Uterus (tissue), 4 donors: Measurements from ENCODE around the gene RAI1. TPM values are rescaled to one million over a fixed set of nuclear protein-coding genes. Genes with fewer than 3 reads are reported as not detected.

Experiments
- DNase-seq, 2 donors: peaks; one replicate each; pipeline ENCODE4 v3.0.0-alpha.2; 2019 to 2020
- H3K27ac ChIP-seq, 2 donors: fragments of 200-600 bp; sonication (generic); 1 replicate in 1 of 2; 2 replicates in 1 of 2; pipeline ENCODE4 v1.5.1; 2016 to 2018
- H3K27me3 ChIP-seq, 2 donors: fragments of 200-600 bp; sonication (generic); one replicate each; pipeline ENCODE4 v1.5.1; 2018 to 2019; ENCODE audit warnings: control low read depth in 1 of 2
- H3K36me3 ChIP-seq, 2 donors: fragments of 200-600 bp; sonication (generic); one replicate each; pipeline ENCODE4 v1.5.1; 2019; ENCODE audit warnings: control low read depth in 1 of 2
- H3K4me1 ChIP-seq, 2 donors: fragments of 200-600 bp; sonication (generic); one replicate each; pipeline ENCODE4 v1.5.1; 2018 to 2019; ENCODE audit warnings: control low read depth in 1 of 2
- H3K4me3 ChIP-seq, 2 donors: fragments of 200-600 bp; sonication (generic); 1 replicate in 1 of 2; 2 replicates in 1 of 2; pipeline ENCODE4 v1.5.1; 2018 to 2019; ENCODE audit warnings: mild to moderate bottlenecking in 1 of 2
- H3K9me3 ChIP-seq, 2 donors: fragments of 200-600 bp; sonication (generic); one replicate each; pipeline ENCODE4 v1.5.1; 2019; ENCODE audit warnings: control low read depth in 1 of 2
- POLR2A ChIP-seq, 2 donors: fragments of 450-650 bp; IDR thresholded peaks; one replicate each; pipeline ENCODE4 v1.6.1; 2016; ENCODE audit warnings: antibody characterized with exemption in 2 of 2, mild to moderate bottlenecking in 1 of 2, moderate library complexity in 1 of 2
- intact Hi-C: fragments of 100-400 bp; cut with DNase I; formaldehyde crosslinking; loops from one replicate; pipeline ENCODE4 v1.15.1; 2023; ENCODE audit warnings: low total_unique reads
- total RNA-seq, 4 donors: library from RNA; depleted of rRNA in 3 of 4; stranded (reverse); fragments of >200 nt in 3 of 4; gene quantifications; one replicate each; pipeline versions ENCODE4 v1.1.0 to v1.2.4, GENCODE V29; 2014 to 2023
- TF ChIP-seq, protein P1 (sequence below), 4 experiments: fragments of 200-600 bp in 2 of 4; fragments of 450-650 bp in 2 of 4; sonication (generic) in 2 of 4; IDR thresholded peaks; one replicate each; pipeline ENCODE4 v1.5.1; 2016 to 2019; ENCODE audit warnings: antibody characterized with exemption in 4 of 4, mild to moderate bottlenecking in 2 of 4, moderate library complexity in 1 of 4
- donor health status: DM: yes; HTN: yes; CAD: no.

The RAI1 gene
- total RNA-seq, 4 donors from 2014 or later = 10.0 to 66.1 (median 15.3) TPM

- intact Hi-C loops = no loop called here
- Histone ChIP-seq H3K27me3 (no peaks in the 10 kb centered on the region), H3K36me3 (no peaks in the 10 kb centered on the region), H3K4me3 (no peak overlapping the region), H3K27ac (no peak overlapping the region), H3K4me1 (no peaks in the 10 kb centered on the region), H3K9me3 (no peaks in the 10 kb centered on the region)
- TF ChIP-seq, protein P1, sequence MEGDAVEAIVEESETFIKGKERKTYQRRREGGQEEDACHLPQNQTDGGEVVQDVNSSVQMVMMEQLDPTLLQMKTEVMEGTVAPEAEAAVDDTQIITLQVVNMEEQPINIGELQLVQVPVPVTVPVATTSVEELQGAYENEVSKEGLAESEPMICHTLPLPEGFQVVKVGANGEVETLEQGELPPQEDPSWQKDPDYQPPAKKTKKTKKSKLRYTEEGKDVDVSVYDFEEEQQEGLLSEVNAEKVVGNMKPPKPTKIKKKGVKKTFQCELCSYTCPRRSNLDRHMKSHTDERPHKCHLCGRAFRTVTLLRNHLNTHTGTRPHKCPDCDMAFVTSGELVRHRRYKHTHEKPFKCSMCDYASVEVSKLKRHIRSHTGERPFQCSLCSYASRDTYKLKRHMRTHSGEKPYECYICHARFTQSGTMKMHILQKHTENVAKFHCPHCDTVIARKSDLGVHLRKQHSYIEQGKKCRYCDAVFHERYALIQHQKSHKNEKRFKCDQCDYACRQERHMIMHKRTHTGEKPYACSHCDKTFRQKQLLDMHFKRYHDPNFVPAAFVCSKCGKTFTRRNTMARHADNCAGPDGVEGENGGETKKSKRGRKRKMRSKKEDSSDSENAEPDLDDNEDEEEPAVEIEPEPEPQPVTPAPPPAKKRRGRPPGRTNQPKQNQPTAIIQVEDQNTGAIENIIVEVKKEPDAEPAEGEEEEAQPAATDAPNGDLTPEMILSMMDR (IDR thresholded peaks at IDR 0.05) = no peak
- no peak for TF ChIP-seq POLR2A (IDR thresholded peaks at IDR 0.05)
- DNase-seq = no peak
Observed at GRCh38 chr17:17760872-17761550, 79.8 kb downstream of the RAI1 start.

- H3K9me3 ChIP-seq = no peaks in the 10 kb centered on the region
- TF ChIP-seq, protein P1 (IDR thresholded peaks at IDR 0.05) = no peak
- TF ChIP-seq POLR2A (IDR thresholded peaks at IDR 0.05) = no peak
- no peak overlapping the region for H3K27ac ChIP-seq
- DNase-seq = no peak
- H3K27me3 ChIP-seq = no peaks in the 10 kb centered on the region
- intact Hi-C loops = no loop called here
- no peaks in the 10 kb centered on the region for H3K4me1 ChIP-seq
- no peaks in the 10 kb centered on the region for H3K36me3 ChIP-seq
- H3K4me3 ChIP-seq = no peak overlapping the region
Observed at GRCh38 chr17:17761894-17762743, 80.9 kb downstream of the RAI1 start.

GRCh38 chr17:17762744-17763105 lies 81.5 kb downstream of the RAI1 start:
- Histone ChIP-seq H3K27me3 (no peaks in the 10 kb centered on the region), H3K9me3 (no peaks in the 10 kb centered on the region), H3K4me3 (no peak overlapping the region), H3K27ac (no peak overlapping the region), H3K4me1 (no peaks in the 10 kb centered on the region), H3K36me3 (no peaks in the 10 kb centered on the region)
- TF ChIP-seq, protein P1 (IDR thresholded peaks at IDR 0.05) = no peak
- TF ChIP-seq POLR2A (IDR thresholded peaks at IDR 0.05) = no peak
- intact Hi-C loops = no loop called here
- DNase-seq = no peak

DNA sequence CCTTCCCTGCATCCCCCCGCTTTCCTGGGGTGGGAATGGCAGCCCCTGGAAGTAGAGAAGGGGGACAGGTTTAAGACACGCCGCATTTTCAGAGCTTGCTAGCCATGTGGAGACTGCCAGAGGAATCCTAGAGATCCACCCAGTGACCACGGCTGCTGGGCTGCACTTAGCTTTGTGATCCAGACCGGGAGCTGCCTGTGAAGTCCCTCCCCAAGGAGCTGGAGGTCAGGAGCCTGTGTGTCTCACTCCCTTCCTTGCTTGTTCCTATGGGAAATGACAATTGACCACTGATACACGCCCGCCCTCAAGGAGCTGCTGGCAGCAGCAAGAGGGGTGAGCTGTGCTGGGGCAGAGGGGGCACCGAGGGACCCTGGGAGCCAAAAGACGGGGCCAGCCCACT lies 81.9 kb downstream of the RAI1 start:
- Histone ChIP-seq H3K4me1 (no peaks in the 10 kb centered on the region), H3K36me3 (no peaks in the 10 kb centered on the region)
- intact Hi-C loops = no loop called here

More for the DNA sequence above, 81.9 kb downstream of the RAI1 start:
- Histone ChIP-seq H3K9me3 (no peaks in the 10 kb centered on the region), H3K27ac (no peak overlapping the region), H3K27me3 (no peaks in the 10 kb centered on the region), H3K4me3 (no peak overlapping the region)
- no peak for TF ChIP-seq POLR2A (IDR thresholded peaks at IDR 0.05)
- TF ChIP-seq, protein P1 (IDR thresholded peaks at IDR 0.05) = no peak
- DNase-seq = no peak
